Stimulated activated CD8-positive, alpha-beta memory T cell treated with anti-CD3 and anti-CD28 coated beads, Interleukin-12 subunit alpha, Interleukin-12 subunit beta, amount 100 ng/mL, for 24 hours (primary cell): ENCODE data around the gene PLGRKT.
"Not testable (repeated sequence)": the region's sequence is repeated elsewhere in the genome, so short reads cannot be mapped to it uniquely, and the experiment has no call there.

ENCODE experiments used
- DNase-seq: peaks from one replicate; pipeline ENCODE4 v3.0.0-alpha.2; 2020; ENCODE audit errors: extremely low read depth

PLGRKT gene

DNA sequence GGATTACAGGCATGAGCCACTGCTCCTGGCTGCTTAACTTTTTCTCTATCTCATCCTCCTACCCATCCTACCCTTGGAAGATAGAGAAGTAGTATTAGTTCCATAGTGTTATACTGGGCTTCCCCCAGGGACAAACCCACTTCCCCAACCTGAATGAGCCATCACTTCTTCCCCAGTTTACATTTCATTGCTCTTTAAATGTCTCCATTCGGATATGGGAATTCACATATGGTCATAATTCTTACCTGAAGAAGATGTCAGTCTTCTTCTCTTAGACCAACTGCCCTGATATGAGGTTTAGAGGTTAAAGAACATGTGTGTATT, 14.5 kb upstream of the PLGRKT start:
- DNase-seq: no peak

GRCh38 chr9:5450359-5451091, 12.8 kb upstream of the PLGRKT start, which contains the start of gene CD274:
CD274 (plus strand) TSS chr9:5450542; CDS start chr9:5456114, 5,572 bp downstream.
- DNase-seq: peak; percentile 59

GRCh38 chr9:5449521-5450358, 12.0 kb upstream of the PLGRKT start:
- DNase-seq: no peak

- DNase-seq: no peak
Measured at GRCh38 chr9:5448461-5449435, 11.0 kb upstream of the PLGRKT start.

DNA sequence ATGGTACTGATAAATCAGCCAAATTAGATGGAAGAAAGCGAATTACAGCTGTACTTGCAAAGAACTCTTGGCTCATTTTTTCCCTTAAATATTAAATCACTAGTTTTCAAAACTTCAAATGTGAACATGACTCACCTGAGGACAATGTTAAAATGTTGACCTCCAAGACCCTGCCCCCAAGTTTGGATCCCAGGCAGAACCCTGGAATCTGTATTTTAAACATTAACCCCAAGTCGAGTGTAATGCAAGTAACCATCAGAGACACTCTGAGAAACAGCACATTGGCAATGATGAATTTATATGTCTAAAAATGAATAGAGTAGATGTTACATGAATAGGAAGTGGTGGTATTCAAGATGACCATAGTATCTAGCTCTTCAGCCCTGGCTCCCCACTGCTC, 10.3 kb upstream of the PLGRKT start:
- no peak for DNase-seq

GRCh38 chr9:5447337-5447736, 9.6 kb upstream of the PLGRKT start:
- no peak for DNase-seq

DNA sequence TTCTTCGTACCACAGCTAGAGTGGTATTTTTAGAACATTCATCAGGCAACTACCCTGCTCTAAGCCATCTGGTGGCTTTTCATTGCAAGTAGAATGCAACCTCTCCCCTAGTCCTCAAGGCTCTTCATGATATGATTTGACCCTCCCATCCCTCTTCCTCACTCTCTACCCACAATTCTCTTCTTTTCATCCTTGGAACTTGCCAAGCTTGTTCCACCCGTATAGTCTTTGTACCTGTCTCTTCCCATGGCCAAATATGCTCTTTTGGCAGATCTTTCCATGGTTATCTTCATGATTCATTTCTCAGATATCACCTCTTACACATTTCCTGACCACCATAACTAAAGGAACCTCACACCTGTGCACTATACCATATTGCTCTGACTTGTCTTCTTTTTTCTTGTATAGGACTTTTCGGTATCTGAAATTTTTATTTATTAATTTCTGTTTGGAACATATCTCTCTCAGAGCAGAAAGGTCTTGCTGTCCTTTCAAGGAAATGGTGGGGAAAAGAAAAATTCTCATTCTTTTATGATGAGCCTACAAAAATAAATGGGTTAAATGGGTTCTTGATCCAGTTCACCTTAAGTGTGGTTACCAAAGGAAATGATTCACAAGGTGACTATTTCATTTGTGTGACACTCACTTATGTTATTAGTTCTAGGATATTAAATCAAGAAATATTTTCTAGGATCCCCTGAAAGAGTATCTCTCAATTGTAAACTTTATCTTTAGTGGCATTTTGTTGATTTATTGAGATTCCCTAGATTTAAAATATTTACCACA, 8.9 kb upstream of the PLGRKT start:
- no peak for DNase-seq

GRCh38 chr9:5445886-5446285, 8.2 kb upstream of the PLGRKT start:
- DNase-seq: no peak

GRCh38 chr9:5445096-5445495, 7.4 kb upstream of the PLGRKT start:
- not testable (repeated sequence) for DNase-seq

DNA sequence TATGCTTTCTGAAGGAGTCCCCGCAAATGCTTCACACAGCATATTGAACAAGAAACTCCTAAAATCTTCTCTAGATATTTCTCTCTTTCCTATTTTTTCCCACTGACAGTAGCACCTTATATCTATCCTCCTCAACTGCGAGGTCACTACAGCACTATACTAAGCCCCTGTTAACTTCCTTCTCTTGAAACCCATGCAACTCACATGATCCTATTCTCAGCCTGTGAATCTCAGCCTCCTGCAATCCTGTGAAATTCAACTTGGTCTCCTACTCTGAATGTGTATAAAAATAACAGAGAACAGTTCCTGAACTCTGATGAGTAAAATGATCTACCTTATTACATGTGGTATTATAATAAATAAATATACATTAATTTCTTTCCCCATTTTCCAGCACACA, 6.1 kb upstream of the PLGRKT start:
- DNase-seq: no peak

GRCh38 chr9:5442400-5443011, 4.8 kb upstream of the PLGRKT start:
- DNase-seq: no peak

GRCh38 chr9:5441043-5441442, 3.3 kb upstream of the PLGRKT start:
- no peak for DNase-seq

GRCh38 chr9:5440426-5440825, 2.7 kb upstream of the PLGRKT start:
- DNase-seq: no peak

- peak; percentile 31 for DNase-seq
Measured at GRCh38 chr9:5438301-5439162, 807 bp upstream of the PLGRKT start.

GRCh38 chr9:5436441-5436840, 1.3 kb downstream of the PLGRKT start:
- no peak for DNase-seq

DNA sequence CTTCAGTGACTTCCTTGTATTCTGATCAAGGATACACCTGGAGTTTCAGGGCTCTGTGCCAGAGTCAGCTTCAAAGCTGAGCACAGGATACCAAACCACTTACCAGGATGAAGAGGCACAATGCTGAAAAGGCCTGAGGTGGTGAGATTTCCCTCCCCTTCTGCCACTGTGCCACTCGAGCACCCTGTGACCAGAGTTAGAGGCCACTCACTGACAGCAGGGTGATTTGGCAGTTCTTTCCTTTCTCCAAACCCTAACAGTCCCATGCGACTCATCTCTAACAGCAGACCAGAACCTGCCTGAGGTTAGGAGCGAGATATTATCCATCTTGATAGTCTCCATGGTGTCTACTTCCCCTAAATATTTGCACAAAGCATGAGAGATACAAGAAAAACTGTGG, 1.8 kb downstream of the PLGRKT start:
- DNase-seq: no peak

DNA sequence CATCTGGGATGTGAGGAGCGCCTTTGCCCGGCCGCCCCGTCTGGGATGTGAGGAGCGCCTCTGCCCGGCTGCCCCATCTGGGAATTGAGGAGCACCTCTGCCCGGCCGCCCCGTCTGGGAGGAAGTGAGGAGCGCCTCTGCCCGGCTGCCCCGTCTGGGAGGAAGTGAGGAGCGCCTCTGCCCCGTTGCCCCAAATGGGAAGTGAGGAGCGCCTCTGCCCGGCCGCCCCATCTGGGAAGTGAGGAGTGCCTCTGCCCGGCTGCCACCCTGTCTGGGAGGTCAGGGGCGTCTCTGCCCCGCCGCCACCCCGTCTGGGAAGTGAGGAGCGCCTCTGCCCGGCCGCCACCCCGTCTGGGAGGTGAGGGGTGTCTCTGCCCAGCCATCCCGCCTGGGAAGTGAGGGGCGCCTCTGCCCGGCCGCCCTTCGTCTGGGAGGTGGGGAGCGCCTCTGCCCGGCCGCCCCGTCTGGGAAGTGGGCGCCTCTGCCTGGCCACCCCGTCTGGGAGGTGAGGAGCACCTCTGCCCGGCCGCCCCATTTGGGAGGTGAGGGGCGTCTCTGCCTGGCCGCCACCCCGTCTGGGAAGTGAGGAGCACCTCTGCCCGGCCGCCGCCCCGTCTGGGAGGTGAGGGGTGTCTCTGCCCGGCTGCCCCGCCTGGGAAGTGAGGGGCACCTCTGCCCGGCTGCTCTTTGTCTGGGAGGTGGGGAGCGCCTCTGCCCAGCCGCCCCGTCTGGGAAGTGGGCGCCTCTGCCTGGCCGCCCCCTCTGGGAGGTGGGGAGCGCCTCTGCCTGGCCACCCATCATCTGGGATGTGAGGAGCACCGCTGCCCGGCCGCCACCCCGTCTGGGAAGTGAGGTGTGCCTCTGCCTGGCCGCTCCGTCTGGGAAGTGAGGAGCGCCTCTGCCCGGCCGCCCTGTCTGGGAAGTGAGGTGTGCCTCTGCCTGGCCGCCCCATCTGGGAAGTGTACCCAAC, 3.6 kb downstream of the PLGRKT start:
- not testable (repeated sequence) for DNase-seq

- not testable (repeated sequence) for DNase-seq
Measured at GRCh38 chr9:5433328-5433727, 4.4 kb downstream of the PLGRKT start.

DNA sequence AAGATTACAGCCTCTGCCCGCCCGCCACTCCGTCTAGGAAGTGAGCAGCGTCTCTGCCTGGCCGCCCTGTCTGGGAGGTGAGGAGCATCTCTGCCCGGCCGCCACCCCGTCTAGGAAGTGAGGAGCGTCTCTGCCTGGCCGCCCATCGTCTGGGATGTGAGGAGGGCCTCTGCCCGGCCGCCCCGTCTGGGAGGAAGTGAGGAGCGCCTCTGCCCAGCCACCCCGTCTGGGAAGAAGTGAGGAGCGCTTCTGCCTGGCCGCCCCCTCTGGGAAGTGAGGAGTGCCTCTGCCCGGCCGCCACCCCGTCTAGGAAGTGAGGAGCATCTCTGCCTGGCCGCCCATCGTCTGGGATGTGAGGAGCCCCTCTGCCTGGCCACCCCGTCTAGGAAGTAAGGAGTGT, 4.8 kb downstream of the PLGRKT start:
- DNase-seq: not testable (repeated sequence)
